ENCODE measurements around the gene HIVEP1.
"Not testable (repeated sequence)": the region's sequence is repeated elsewhere in the genome, so short reads cannot be mapped to it uniquely, and the experiment has no call there.

Gene HIVEP1

GRCh38 chr6:12163744-12164507 lies 151.8 kb downstream of the HIVEP1 start:
- no peak for DNase-seq

DNA sequence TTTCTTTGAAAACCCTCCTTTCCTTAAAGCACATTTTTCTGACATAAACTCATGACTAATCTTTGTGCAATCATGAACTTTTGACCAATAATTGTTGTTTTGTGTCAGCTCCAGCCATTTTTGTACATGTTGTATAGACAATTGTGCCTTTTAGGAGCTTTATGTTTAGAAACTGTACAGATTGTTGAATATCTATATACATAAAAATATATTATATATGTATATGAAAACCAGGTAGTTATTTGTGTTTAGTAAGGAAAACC lies 152.3 kb downstream of the HIVEP1 start:
- DNase-seq: no peak

GRCh38 chr6:12165297-12165696 lies 153.2 kb downstream of the HIVEP1 start:
- DNase-seq: no peak

DNA sequence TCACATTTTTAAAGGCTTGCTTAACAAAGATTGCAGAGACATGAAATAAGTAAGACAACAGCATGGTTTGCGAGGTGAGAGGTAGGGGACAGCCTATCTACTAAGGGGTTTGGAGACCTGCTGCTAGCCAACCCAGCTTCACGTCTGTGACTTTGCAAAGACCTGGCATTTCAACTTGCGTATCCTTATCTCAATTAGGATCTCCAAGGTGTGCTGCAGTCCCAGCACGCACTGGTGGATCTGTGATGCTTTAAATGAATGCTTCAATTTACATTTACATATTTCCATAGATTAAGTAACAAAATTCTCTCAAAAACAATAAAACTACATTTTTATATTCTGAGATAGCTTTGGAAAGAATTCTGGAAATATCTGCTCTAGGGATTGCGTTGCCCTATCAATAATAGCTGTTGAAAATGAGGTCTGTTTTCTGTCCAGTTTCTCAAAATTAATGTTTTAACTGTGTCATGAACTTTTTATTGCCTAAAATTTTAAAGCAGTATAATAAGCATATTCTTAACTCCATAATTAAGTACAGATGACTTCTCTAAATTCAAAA lies 153.7 kb downstream of the HIVEP1 start:
- no peak for DNase-seq

DNA sequence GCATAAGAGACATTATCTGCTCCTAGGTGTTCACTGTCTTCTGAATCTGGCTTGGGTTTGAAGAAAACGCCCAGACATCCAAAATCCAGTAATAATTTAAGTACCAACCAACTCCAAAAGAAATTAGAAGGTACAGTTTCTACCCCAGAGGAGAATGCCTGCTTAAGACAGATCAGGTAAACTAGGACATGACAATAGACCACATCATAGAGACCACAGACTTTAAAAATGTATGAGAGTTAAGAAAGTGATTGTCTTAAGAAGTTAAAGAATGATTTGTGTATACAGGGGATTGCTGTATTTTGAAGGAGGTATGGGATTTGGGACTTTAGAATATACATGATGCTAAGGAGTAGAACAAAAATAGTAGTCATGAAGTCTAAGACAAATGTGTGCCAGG lies 157.3 kb downstream of the HIVEP1 start:
- DNase-seq: no peak

DNA sequence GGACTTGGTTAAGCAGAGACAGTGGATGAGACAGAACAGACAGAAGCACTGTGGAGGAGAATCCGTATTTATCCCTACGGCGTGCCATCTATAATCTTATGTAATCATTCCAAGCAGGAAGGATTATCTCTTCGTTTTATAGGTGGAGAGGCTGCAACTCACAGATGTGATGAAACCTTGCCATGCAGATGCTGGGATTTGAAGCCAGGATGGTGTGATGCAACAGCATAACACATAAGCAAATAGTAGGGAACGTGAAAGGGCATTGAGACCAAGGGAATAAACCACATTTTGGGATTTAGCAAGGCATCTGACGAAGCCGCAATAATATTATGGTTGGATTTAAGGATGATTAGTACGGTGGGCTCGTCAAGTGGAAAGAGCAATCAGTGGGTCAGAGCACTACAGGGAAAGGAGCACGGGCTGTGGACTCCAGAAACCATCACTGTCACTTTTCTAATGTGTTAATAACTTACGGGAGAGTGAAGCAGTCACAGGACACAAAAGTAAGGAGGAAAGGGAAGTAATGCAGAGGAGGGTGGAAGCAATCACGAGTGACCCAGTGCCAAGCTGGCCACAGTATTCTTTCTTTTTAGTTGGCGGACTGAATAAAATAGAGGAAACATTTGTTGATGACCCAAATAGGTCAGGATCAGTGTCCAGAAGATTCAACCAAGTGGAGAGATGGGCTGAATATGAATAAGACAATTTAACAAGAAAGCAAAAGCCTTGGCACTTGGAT lies 158.4 kb downstream of the HIVEP1 start:
- DNase-seq: no peak

- DNase-seq: no peak
These were observed 159.6 kb downstream of the HIVEP1 start for GRCh38 chr6:12171717-12172116.

DNA sequence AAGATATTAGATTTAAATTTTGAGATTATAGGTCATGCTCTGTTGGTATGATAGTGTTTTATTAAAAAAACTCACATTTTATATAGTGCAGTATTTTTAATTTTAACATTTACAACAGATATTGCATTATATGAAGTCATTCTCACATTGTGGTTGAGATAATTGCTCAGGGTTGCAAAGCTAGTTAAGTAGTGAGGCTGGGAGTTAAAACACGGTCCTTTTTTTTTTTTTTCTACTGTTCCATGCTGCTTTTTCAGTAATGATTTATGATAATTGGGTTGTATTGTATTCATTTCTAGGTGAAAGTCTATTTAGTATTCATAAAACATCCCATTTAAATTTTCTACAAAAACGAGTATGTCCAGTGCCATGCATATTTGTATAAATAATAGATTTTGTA lies 160.5 kb downstream of the HIVEP1 start:
- no peak for DNase-seq

DNA sequence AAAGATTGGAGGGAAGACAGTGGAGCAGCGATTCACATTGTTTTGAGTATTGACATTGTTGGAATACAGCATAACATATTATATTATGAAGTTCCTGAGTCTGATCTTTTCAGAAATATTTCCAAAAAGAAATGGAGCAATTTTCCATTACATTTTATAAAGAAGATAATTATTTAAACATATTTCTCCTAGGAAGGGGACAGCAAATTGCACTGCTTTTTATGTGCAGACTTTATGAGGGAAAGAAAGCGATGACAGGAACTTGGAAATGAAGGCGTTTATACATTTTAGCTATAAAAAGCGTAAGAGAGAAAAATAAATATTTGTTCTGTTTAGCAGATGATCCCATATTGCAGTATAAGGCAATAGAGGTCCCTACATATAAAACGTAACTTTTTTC lies 161.1 kb downstream of the HIVEP1 start:
- DNase-seq: no peak

- no peak for DNase-seq
These were observed 161.5 kb downstream of the HIVEP1 start for GRCh38 chr6:12173661-12174060.

DNA sequence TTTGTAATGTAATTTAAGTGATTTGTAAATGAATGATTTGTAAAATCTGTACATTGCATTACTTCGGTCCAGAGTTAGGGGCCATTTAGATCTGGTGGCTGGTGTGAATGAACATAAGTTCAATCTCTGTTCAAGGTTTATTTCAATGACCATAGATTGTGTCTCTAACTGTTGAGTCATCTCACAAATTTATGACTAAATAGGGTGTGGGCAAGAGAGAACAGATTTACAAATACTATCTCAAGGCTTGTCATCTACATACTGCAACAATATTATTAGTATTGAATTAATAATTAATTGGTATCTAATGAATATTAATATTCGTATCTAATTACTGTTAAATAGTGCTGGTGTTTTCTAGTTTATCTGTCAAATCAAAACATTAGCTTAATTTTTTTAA lies 162.8 kb downstream of the HIVEP1 start:
- no peak for DNase-seq

GRCh38 chr6:12175626-12176025 lies 163.5 kb downstream of the HIVEP1 start:
- DNase-seq: no peak

GRCh38 chr6:12176782-12177181 lies 164.7 kb downstream of the HIVEP1 start:
- not testable (repeated sequence) for DNase-seq

DNA sequence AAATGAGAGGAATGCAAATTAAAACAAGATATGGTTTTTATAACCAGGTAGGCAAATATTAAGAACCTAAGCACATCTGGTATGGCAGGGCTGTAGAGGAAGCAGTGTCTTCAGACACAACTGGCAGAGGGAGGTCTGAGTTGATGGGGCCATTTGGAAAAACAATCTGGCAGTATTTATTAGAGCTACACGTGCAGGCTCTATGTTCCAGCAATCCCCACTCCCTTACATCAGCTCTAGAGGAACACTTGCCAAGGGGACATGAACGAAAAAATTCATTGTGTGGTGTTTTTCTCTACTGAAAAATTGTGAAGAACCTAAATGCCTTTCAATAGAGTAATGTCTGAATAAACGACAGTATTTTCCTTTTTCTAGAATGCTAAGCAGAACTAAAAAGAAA lies 166.4 kb downstream of the HIVEP1 start:
- DNase-seq: no peak

GRCh38 chr6:12181481-12181880 lies 169.4 kb downstream of the HIVEP1 start:
- no peak for DNase-seq

GRCh38 chr6:12182676-12183075 lies 170.6 kb downstream of the HIVEP1 start:
- no peak for DNase-seq

- DNase-seq: no peak
These were observed 173.1 kb downstream of the HIVEP1 start for GRCh38 chr6:12185081-12185673.

DNA sequence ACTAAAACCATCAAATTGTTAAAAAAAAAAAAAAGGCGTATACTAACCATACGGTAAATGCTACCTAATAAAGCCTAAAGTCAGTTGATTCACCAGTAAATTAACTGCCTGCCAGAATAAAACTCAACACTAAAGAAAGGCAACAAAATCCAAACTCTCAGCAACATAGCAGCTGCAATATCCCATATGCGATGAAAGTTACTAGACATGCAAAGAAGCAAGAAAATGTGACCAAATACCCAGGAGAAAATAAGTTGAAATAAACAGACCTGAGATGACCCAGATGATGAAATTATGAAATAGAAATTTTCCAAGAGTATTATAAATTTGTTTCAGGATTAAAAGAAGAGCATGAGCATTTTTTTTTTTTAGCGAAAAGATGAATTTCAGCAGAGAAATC lies 174.4 kb downstream of the HIVEP1 start:
- DNase-seq: no peak

- no peak for DNase-seq
These were observed 177.0 kb downstream of the HIVEP1 start for GRCh38 chr6:12189150-12189549.

DNA sequence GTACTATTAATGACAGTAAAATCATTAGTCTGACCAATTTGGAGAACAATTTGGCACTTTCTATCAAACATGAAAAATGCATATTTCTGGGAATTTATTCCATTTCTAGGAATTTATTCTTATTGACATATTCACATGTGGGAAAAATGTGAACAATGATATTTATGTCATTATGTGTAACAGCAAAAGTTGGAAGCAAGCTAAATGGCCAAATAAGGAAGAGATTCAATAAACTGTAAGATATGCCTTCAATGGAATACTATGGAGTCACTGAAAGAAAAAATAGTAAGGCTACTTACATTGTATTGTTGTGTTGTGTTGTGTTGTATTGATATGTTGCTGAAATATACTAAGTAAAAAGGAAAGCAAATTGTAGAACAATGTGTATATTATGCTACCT lies 177.5 kb downstream of the HIVEP1 start:
- no peak for DNase-seq

DNA sequence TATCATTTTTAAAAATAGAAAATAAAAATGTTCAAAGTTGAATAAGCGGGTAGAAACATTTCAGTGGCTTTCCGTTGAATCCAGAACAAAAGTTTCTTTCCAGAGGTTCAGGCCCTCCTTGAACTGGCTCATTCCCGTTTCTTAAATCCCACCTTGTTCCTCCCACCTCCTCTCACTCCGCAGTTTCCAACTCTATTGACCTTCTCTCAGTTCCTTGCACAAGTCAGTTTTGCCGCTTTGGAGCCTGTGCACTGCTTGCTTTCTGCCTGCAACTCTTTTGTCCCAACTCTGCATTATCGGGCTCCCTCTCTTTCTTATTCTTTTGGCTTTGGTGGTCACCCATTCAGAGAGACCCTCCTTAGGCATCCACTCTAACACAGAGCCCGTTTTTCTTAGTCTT lies 178.1 kb downstream of the HIVEP1 start:
- DNase-seq: no peak

- no peak for DNase-seq
These were observed 184.3 kb downstream of the HIVEP1 start for GRCh38 chr6:12196326-12196936.

DNA sequence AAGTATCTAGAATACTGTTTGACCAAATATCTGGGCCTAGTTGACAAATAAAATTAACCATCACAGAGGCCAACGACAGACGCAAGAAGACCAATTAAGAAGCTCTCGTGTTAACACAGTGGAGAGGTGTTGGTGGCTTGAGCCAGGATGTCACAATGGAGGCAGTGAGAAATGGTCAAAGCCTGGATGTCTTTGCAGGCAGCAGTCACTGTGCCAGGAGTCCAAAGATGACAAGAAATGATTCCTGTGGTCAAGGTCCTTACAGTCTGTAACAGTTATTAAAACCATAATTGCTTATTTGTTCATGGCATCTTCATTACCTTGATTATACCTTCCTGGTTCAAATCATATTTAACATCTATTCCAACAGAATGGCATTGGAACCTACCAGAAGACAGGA lies 186.7 kb downstream of the HIVEP1 start:
- no peak for DNase-seq

Measured in activated T-cell treated with anti-CD3 and anti-CD28 coated beads for 4 hours (primary cell).